ENCODE results near the gene EIF4A2. TPM values are rescaled to one million over a fixed set of nuclear protein-coding genes. Genes with fewer than 3 reads are reported as not detected.

The EIF4A2 gene
- total RNA-seq, 1 experiment from 2014 or later: 219 TPM

DNA sequence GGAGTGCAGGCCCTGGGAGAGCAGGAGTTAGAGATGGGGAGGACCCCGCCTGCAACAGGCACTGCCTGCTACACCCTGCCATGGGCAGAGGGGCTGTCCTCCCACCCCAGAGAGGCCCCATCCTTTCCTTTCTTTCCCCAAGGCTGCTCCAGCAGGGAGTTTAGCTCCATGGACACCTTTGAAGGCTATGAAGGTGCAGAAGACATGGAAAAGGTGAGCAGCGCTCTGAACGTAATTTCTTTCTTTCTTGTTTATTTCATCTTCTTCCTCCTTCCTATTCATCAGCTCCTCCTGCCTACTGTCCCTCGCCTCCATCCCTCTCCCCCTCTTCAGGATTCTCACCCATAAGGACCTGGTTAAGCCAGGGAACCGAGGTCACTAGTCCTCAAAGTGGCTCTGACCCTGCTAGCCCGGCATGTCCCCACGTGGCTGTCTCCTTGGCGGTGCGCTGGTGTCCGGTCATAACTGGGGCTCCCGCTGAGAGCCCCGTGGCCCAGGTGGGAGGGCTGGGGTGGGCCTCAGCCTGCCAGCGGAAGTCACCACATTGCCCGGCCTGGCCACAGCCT, 43.1 kb downstream of the EIF4A2 start:
- ATAC-seq (0 out of 2 replicates have a peak, but pooled peaks have one; percentile 2), DNase-seq (ENCODE audit: low read depth, low spot score) (no peak)
- H3K9me3 ChIP-seq (ENCODE audit: control insufficient read depth, insufficient read depth, low read depth, low read length): no peaks in the 10 kb centered on the region
- peak overlapping the region; percentile 46 to 65 for H3K4me3 ChIP-seq (ENCODE audit: low read depth in 2 of 2, low read length in 2 of 2)
- H3K36me3 ChIP-seq (ENCODE audit: control insufficient read depth, insufficient read depth, low read length): no peaks in the 10 kb centered on the region; the same call in 1 of the 2 replicates
- ChIA-PET CTCF (no interaction called here), POLR2A (no interaction called here)
- in situ Hi-C loops (cut with HindIII; ENCODE audit: low pct_unique_long_range_greater_than_20kb, low sequenced_read_pairs) (no loop called here), intact Hi-C loops (cut with micrococcal nuclease; ENCODE audit: unreplicated experiment) (no loop called here)
- no peak overlapping the region; the same call in 1 of the 2 replicates for H3K27ac ChIP-seq (ENCODE audit: low read length)
- 0 out of 2 replicates have a peak, but pooled peaks cover 3% of the 10 kb centered on the region for H3K4me1 ChIP-seq (ENCODE audit: control insufficient read depth, insufficient read depth, low read length)
- TF ChIP-seq POLR2AphosphoS5 (IDR thresholded peaks at IDR 0.05; ENCODE audit: low read depth, low read length): no peak
- TF ChIP-seq, protein P1, sequence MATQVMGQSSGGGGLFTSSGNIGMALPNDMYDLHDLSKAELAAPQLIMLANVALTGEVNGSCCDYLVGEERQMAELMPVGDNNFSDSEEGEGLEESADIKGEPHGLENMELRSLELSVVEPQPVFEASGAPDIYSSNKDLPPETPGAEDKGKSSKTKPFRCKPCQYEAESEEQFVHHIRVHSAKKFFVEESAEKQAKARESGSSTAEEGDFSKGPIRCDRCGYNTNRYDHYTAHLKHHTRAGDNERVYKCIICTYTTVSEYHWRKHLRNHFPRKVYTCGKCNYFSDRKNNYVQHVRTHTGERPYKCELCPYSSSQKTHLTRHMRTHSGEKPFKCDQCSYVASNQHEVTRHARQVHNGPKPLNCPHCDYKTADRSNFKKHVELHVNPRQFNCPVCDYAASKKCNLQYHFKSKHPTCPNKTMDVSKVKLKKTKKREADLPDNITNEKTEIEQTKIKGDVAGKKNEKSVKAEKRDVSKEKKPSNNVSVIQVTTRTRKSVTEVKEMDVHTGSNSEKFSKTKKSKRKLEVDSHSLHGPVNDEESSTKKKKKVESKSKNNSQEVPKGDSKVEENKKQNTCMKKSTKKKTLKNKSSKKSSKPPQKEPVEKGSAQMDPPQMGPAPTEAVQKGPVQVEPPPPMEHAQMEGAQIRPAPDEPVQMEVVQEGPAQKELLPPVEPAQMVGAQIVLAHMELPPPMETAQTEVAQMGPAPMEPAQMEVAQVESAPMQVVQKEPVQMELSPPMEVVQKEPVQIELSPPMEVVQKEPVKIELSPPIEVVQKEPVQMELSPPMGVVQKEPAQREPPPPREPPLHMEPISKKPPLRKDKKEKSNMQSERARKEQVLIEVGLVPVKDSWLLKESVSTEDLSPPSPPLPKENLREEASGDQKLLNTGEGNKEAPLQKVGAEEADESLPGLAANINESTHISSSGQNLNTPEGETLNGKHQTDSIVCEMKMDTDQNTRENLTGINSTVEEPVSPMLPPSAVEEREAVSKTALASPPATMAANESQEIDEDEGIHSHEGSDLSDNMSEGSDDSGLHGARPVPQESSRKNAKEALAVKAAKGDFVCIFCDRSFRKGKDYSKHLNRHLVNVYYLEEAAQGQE (IDR thresholded peaks at IDR 0.05; ENCODE audit: insufficient read depth in 1 of 2, low read depth in 2 of 2, low read length in 1 of 2): no peak
- TF ChIP-seq SIN3A (IDR thresholded peaks at IDR 0.05; ENCODE audit: borderline replicate concordance, insufficient read depth, low read depth, low read length): no peak
- TF ChIP-seq TCF7L2 (IDR thresholded peaks at IDR 0.05; ENCODE audit: low read depth, low read length): no peak
- TF ChIP-seq CTCF (IDR thresholded peaks at IDR 0.05): no peak
- BruUV-seq (replicated peaks): no TSS peak
- H3K27me3 ChIP-seq (ENCODE audit: control insufficient read depth, insufficient read depth, low read length): peaks cover 36% of the 10 kb centered on the region

- CTCF ChIA-PET: no interaction called here
- no peak for DNase-seq (ENCODE audit: low read depth, low spot score)
- in situ Hi-C loops (cut with HindIII; ENCODE audit: low pct_unique_long_range_greater_than_20kb, low sequenced_read_pairs) (no loop called here), intact Hi-C loops (cut with micrococcal nuclease; ENCODE audit: unreplicated experiment) (no loop called here)
- H3K4me3 ChIP-seq (ENCODE audit: low read depth in 2 of 2, low read length in 2 of 2): peak overlapping the region; percentile 46 to 65
- peaks cover 43% of the 10 kb centered on the region for H3K27me3 ChIP-seq (ENCODE audit: control insufficient read depth, insufficient read depth, low read length)
- peak overlapping the region; percentile 62; the same call in 1 of the 2 replicates for H3K27ac ChIP-seq (ENCODE audit: low read length)
- no peak for TF ChIP-seq TCF7L2 (IDR thresholded peaks at IDR 0.05; ENCODE audit: low read depth, low read length)
- TF ChIP-seq, protein P1 (IDR thresholded peaks at IDR 0.05; ENCODE audit: insufficient read depth in 1 of 2, low read depth in 2 of 2, low read length in 1 of 2): no peak
- TF ChIP-seq POLR2AphosphoS5 (IDR thresholded peaks at IDR 0.05; ENCODE audit: low read depth, low read length): peak; percentile 70
- peak; percentile 72; the same call in 1 of the 2 replicates for TF ChIP-seq SIN3A (IDR thresholded peaks at IDR 0.05; ENCODE audit: borderline replicate concordance, insufficient read depth, low read depth, low read length)
- TF ChIP-seq CTCF (IDR thresholded peaks at IDR 0.05): no peak
- no peaks in the 10 kb centered on the region; the same call in 1 of the 2 replicates for H3K36me3 ChIP-seq (ENCODE audit: control insufficient read depth, insufficient read depth, low read length)
- no peaks in the 10 kb centered on the region for H3K9me3 ChIP-seq (ENCODE audit: control insufficient read depth, insufficient read depth, low read depth, low read length)
- ATAC-seq: peak; percentile 96
- H3K4me1 ChIP-seq (ENCODE audit: control insufficient read depth, insufficient read depth, low read length): 0 out of 2 replicates have a peak, but pooled peaks cover 3% of the 10 kb centered on the region
- BruUV-seq (replicated peaks): no TSS peak
- POLR2A ChIA-PET: no interaction called here
Observed at GRCh38 chr3:186826976-186827857, 43.8 kb downstream of the EIF4A2 start.

All from Panc1 (cell line).